OCI-LY7 (cell line): ENCODE measurements around the gene METTL1.

Source experiments
- CTCF ChIP-seq: fragments of 200-600 bp; sonication (generic); conservative IDR thresholded peaks from 2 replicates; pipeline ENCODE4 v1.5.1; 2014; ENCODE audit warnings: mild to moderate bottlenecking, antibody characterized with exemption, low read length, moderate library complexity, mixed read lengths
- EZH2phosphoT487 ChIP-seq: fragments of 200-600 bp; sonication (generic); IDR thresholded peaks from 2 replicates; pipeline ENCODE4 v1.6.1; 2018; ENCODE audit warnings: low read depth, borderline replicate concordance, mild to moderate bottlenecking, mixed run types, antibody characterized with exemption, low read length, moderate library complexity, mixed read lengths

- TF ChIP-seq CTCF (no peak), EZH2phosphoT487 (no peak)
Measured at GRCh38 chr12:57727758-57728395, 44.0 kb downstream of the METTL1 start.
